Occipital lobe (tissue), 2 donors: ENCODE data around the gene DCAF12. TPM values are rescaled to one million over a fixed set of nuclear protein-coding genes. Genes with fewer than 3 reads are reported as not detected.
"Not testable (repeated sequence)": the region's sequence is repeated elsewhere in the genome, so short reads cannot be mapped to it uniquely, and the experiment has no call there.

Experiments
- DNase-seq: peaks from one replicate; lab custom pipeline; 2025; lab: John Stamatoyannopoulos, UW
- total RNA-seq: library from RNA; depleted of rRNA; stranded (reverse); fragments of >200 nt; gene quantifications from one replicate; pipeline ENCODE4 v1.2.3, GENCODE V29; 2014

Gene DCAF12
- total RNA-seq = 21.8 TPM

- peak; percentile 85 for DNase-seq
Measured at GRCh38 chr9:34126207-34127034, at the start of gene DCAF12. Gene DCAF12, minus strand, starts transcription at chr9:34126698. Its CDS starts 267 bp downstream, at chr9:34126431.

DNA sequence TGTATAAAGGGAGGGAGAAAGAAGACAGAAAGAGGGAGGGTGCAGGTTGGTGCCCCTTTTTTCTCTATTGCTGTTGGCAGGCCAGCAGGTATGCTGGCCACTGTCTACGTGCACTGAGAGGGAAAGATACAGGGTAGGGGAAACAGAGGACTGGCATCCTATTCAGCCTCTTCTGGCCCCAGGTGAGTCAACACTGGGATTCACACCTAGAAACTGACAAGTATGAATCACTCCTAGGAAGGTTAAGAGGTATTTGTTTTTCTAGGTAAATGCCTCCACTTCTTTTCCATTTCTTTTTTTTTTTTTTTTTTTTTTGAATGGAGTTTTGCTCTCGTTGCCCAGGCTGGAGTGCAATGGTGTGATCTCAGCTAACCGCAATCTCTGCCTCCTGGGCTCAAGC lies 49.6 kb upstream of the DCAF12 start:
- DNase-seq = no peak

- no peak for DNase-seq
Measured at GRCh38 chr9:34171753-34172535, 45.4 kb upstream of the DCAF12 start.

- no peak for DNase-seq
Measured at GRCh38 chr9:34170237-34170991, 43.9 kb upstream of the DCAF12 start.

DNA sequence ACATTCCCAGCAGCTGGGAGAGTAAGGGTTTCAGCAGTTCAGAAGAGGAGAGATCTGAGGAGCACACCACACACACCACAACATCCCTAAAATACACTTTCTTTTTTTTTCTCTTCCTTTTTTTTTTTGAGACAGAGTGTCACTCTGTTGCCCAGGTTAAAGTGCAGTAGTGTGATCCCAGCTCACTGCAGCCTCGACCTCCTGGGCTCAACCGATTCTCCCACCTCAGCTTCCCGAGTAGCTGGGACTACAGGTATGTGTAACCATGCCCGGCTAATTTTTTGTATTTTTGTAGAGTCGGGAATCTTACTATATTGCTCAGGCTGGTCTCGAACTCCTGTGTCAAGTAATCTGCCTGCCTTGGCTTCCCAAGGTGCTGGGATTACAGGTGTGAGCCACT lies 42.6 kb upstream of the DCAF12 start:
- no peak for DNase-seq

GRCh38 chr9:34163434-34163833 lies 36.9 kb upstream of the DCAF12 start:
- DNase-seq = no peak

DNA sequence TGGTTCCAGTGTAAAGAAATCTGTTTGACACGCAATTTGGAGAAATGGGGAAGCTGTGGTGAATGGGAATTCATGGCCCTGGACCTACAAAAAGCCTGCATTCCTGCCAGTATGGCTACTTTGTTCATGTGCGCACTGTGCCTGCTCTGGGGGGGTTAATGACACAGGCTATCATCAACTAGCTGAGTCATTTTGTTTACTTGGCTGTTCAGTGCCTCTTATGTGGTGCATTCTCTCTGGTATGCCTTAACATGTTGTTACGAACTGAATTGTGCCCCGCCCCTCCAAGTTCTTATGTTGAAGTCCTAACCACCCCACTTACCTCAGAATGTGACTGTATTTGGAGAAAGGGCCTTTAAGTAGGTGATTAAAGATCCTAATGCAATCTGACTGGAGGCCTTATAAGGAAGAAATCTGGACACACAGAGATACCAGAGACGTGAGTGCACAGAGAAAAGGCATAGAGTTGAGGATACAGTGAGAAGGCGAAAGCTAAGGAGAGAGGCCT lies 31.9 kb upstream of the DCAF12 start:
- no peak for DNase-seq

GRCh38 chr9:34157898-34158297 lies 31.4 kb upstream of the DCAF12 start:
- no peak for DNase-seq

GRCh38 chr9:34157318-34157717 lies 30.8 kb upstream of the DCAF12 start:
- DNase-seq = no peak

GRCh38 chr9:34154057-34154456 lies 27.6 kb upstream of the DCAF12 start:
- DNase-seq = no peak

- no peak for DNase-seq
Measured at GRCh38 chr9:34151398-34151797, 24.9 kb upstream of the DCAF12 start.

GRCh38 chr9:34145165-34145564 lies 18.7 kb upstream of the DCAF12 start:
- DNase-seq = no peak

GRCh38 chr9:34143116-34143515 lies 16.6 kb upstream of the DCAF12 start:
- DNase-seq = no peak

DNA sequence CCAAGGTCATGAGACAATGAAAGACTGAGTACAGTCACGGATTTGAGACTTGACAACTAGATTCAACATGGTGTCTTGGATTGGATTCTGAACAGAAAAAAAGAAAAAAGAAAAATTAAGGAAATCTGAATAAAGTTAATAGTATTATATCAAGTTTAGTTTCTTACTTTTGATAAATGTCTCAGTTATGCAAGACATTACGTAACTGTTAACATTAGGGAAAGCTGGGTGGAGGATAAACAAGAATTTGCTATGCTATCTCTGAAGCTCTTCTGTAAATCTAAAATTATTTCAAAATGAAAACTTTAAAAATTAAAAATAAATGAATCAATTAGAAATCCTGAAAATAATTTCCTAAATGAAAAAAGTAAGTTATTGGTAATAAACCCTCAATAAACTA lies 14.4 kb upstream of the DCAF12 start:
- no peak for DNase-seq

DNA sequence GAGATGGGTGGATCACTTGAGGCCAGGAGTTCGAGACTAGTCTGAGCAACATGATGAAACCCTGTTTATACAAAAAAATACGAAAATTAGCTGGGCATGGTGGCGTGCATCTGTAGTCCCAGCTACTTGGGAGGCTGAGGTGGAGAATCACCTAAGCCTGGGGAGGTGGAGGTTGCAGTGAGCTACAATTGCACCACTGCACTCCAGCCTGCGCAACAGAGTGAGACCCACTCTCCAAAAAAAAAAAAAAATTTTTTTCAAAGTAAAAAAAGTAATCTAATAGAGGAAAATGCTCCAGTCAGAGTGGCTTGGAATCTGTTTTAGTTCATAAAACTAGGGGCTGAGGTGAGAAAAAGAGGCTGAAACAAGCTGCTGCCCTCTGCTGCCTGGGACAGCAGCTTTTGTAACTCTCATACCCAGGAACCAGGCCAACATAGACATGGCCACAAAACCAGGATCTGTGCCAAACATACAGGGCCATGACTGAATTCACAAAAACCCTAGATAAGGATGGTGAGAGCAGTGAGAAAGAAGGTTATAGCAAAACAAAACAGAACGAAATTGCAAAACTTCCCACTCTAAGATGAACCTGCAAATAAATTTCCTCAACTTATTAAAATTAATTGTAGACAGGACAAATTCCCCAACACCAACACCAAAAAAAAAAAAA lies 13.1 kb upstream of the DCAF12 start:
- no peak for DNase-seq

- not testable (repeated sequence) for DNase-seq
Measured at GRCh38 chr9:34138644-34139043, 12.1 kb upstream of the DCAF12 start.

GRCh38 chr9:34134521-34134920 lies 8.0 kb upstream of the DCAF12 start:
- DNase-seq = no peak

DNA sequence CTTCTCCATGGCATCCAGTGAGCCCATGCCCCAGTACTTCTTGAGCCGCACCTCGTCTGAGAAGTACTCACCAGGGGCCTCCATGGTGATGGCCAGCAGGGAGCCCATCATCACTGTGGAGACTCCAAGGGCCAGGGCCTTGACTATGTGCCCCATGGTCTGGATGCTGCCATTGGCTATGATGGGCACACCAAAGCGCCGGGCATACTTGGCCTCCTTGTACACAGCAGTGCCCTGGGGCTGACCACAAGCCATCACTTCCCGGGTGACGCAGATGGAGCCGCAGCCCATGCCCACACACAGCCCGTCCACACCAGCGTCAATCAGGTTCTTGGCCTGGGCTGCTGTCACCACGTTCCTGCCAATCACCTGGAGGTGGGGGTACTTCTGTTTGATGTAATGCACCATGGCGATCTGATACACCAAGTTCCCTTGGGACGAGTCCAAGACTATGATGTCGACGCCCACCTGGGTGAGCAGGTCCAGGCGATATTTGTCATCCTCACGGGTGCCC lies 7.0 kb upstream of the DCAF12 start:
- no peak for DNase-seq

GRCh38 chr9:34131571-34131970 lies 5.1 kb upstream of the DCAF12 start:
- DNase-seq = no peak

DNA sequence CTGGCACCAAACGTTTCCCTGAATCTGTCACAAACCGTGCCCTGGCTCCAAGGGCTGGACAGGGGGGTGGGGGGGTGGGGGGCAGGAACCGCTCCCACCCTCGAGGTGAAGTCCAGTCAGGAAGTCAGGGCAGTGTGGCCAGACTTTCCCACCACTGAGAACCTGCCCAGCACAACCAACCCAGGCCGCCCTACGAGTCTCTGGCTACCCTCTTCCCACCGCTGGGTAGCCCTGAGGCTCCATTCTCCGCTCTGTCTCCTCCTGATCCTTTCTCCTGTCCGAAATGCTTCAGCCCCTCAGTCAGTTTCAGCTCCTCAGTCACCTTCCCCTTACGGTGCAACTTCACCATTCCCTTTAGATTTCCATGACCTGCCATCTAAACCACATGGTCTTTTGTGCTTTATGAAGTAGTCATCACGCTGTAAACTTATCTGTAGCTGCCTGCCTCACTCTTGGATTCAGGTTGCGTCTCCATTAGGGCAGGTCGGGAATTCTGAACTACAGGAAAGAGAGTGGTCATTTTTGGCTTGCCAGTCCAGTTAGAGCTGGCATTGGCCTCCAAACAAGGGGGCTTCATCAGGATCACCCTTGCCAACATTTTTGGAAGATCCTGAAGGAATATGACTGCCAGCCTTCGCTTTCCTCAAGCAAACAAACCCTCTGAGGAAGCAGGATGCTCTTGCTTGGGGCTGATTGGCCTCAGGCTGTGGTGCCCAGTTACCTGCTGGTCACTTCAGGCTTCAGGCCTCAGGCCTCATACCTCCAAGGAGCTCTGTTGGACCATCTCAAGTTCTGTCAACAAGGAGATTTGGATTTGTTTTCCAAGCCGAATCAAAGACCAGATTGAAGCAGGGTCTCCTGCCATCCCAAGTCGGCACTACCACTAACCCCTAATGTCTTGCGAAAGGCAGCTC lies 794 bp upstream of the DCAF12 start:
- DNase-seq = no peak
